Neural cell (in vitro differentiated cells): Measurements from ENCODE around the gene CREB3L2.

Source experiments
- CTCF ChIP-seq: fragments of 450-650 bp; IDR thresholded peaks from 2 replicates; pipeline ENCODE4 v1.5.1; 2014; ENCODE audit warnings: antibody characterized with exemption, mild to moderate bottlenecking, moderate library complexity; ENCODE audit not compliant: poor library complexity, severe bottlenecking
- EP300 ChIP-seq: fragments of 450-650 bp; conservative IDR thresholded peaks from 2 replicates; pipeline ENCODE4 v1.6.1; 2014; ENCODE audit warnings: antibody characterized with exemption, mild to moderate bottlenecking, moderate library complexity; ENCODE audit not compliant: poor library complexity, severe bottlenecking
- EZH2 ChIP-seq: fragments of 200-600, 300-800 bp; shearing (Covaris generic), sonication (generic); IDR thresholded peaks from 2 replicates; pipeline ENCODE4 v1.6.1; 2014; ENCODE audit warnings: antibody characterized with exemption, low read length, borderline replicate concordance, mild to moderate bottlenecking; ENCODE audit not compliant: insufficient read depth, poor library complexity, severe bottlenecking
- POLR2AphosphoS5 ChIP-seq: IDR thresholded peaks from 2 replicates; pipeline ENCODE4 v1.6.1; 2012
- REST ChIP-seq: IDR thresholded peaks from 2 replicates; pipeline ENCODE4 v1.6.1; 2012; ENCODE audit warnings: borderline replicate concordance
- SMC3 ChIP-seq: fragments of 450-650 bp; conservative IDR thresholded peaks from 2 replicates; pipeline ENCODE4 v1.6.1; 2014; ENCODE audit warnings: antibody characterized with exemption, mild to moderate bottlenecking, moderate library complexity; ENCODE audit not compliant: poor library complexity
- TAF1 ChIP-seq: IDR thresholded peaks from 2 replicates; pipeline ENCODE4 v1.6.1; 2012; ENCODE audit warnings: low read depth

DNA sequence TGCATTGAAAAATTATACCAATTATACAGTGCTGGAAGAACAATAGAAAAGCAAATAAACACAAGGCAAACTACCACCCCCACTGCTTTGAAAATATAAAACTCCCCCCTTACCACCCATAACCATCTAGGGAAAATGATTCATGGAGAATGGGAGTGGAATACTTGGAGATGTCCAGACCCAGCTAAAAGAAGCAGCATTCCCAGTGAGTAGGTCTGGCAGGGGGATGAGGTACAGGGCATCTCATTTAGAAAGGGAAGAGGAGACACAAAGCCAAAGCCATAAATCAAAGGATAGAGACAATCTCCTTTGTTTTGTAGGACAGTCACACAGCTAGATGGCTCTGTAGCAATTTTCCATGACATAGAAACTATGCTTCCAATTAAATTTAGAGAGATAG, 119.1 kb downstream of the CREB3L2 start:
- TF ChIP-seq CTCF (no peak), EP300 (no peak), REST (no peak), EZH2 (no peak), SMC3 (no peak), POLR2AphosphoS5 (no peak), TAF1 (no peak)
